Upper lobe of left lung (tissue), 4 donors: Measurements from ENCODE around the gene MAST4.

ENCODE experiments used
- EP300 ChIP-seq, 4 donors: sonication (generic); formaldehyde crosslinking; IDR thresholded peaks; one replicate each; pipeline ENCODE4 v1.5.1; 2017; ENCODE audit warnings: antibody characterized with exemption in 4 of 4, control low read depth in 2 of 4
- POLR2A ChIP-seq, 4 donors: fragments of 450-650 bp; IDR thresholded peaks; one replicate each; pipeline ENCODE4 v1.5.1; 2016 to 2017; ENCODE audit warnings: antibody characterized with exemption in 4 of 4, mild to moderate bottlenecking in 2 of 4
- POLR2AphosphoS5 ChIP-seq, 2 donors: sonication (generic); formaldehyde crosslinking; IDR thresholded peaks; one replicate each; pipeline ENCODE4 v1.5.1; 2017; ENCODE audit warnings: antibody characterized with exemption in 2 of 2
- TF ChIP-seq, protein P1 (sequence below), 6 experiments: fragments of 450-650 bp in 4 of 6; fragments of 200-600 bp in 2 of 6; sonication (generic) in 2 of 6; IDR thresholded peaks; one replicate each; pipeline ENCODE4 v1.5.1; 2016 to 2019; ENCODE audit warnings: antibody characterized with exemption in 6 of 6

DNA sequence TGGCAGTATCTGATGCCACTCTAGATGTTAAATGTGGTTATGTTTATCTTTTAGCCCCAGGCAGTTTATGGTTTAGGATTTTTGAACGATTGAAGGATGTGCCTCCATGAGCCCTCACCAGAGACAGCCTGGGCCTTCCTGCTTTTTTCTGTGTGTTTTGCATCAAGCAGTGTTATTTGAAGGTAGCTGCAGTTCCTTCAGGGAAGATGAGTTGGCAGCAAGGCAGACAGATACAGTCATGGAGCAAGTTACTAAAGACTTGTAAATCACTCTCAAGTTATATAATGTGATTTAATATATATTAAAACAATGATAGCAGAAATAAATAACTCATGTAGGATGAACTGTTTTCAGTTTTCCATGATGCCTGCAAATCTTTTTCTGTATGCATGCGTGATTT is 395.6 kb downstream of the MAST4 start:
- TF ChIP-seq POLR2A (IDR thresholded peaks at IDR 0.05) (no peak), EP300 (IDR thresholded peaks at IDR 0.05) (no peak), POLR2AphosphoS5 (IDR thresholded peaks at IDR 0.05) (no peak)
- TF ChIP-seq, protein P1, sequence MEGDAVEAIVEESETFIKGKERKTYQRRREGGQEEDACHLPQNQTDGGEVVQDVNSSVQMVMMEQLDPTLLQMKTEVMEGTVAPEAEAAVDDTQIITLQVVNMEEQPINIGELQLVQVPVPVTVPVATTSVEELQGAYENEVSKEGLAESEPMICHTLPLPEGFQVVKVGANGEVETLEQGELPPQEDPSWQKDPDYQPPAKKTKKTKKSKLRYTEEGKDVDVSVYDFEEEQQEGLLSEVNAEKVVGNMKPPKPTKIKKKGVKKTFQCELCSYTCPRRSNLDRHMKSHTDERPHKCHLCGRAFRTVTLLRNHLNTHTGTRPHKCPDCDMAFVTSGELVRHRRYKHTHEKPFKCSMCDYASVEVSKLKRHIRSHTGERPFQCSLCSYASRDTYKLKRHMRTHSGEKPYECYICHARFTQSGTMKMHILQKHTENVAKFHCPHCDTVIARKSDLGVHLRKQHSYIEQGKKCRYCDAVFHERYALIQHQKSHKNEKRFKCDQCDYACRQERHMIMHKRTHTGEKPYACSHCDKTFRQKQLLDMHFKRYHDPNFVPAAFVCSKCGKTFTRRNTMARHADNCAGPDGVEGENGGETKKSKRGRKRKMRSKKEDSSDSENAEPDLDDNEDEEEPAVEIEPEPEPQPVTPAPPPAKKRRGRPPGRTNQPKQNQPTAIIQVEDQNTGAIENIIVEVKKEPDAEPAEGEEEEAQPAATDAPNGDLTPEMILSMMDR (IDR thresholded peaks at IDR 0.05): no peak
